Lung (tissue), 12 donors: Measurements from ENCODE around the gene FOXA3. TPM values are rescaled to one million over a fixed set of nuclear protein-coding genes. Genes with fewer than 3 reads are reported as not detected.
A peak's percentile ranks its signal among the peaks of the same experiment; 100 is the strongest.

Source experiments
- ATAC-seq: fragments of 200-7000 bp; cut with Tn5 transposase; one replicate; pipeline ENCODE4 v1.9.1; 2020; ENCODE audit warnings: moderate number of reproducible peaks; ENCODE audit not compliant: insufficient read depth, low FRiP score
- DNase-seq, 3 donors: peaks; one replicate each; pipeline ENCODE4 v3.0.0-alpha.2; 2013 to 2017
- H3K27ac ChIP-seq, 2 donors: one replicate each; pipeline ENCODE4 v1.5.1; 2013; ENCODE audit warnings: mild to moderate bottlenecking in 2 of 2, moderate library complexity in 2 of 2, control low read depth in 1 of 2, inconsistent platforms in 1 of 2, low read depth in 1 of 2, low read length in 1 of 2
- H3K27me3 ChIP-seq, 3 donors: one replicate each; pipeline ENCODE4 v1.5.1; 2013; ENCODE audit warnings: low read length in 2 of 3; ENCODE audit not compliant: control insufficient read depth in 3 of 3, insufficient read depth in 3 of 3
- H3K36me3 ChIP-seq, 4 donors: one replicate each; pipeline ENCODE4 v1.5.1; 2013; ENCODE audit warnings: low read length in 4 of 4, mild to moderate bottlenecking in 1 of 4, moderate library complexity in 1 of 4; ENCODE audit not compliant: control insufficient read depth in 4 of 4, insufficient read depth in 4 of 4
- H3K4me1 ChIP-seq, 5 donors: one replicate each; pipeline ENCODE4 v1.5.1; 2013; ENCODE audit warnings: low read length in 5 of 5, mild to moderate bottlenecking in 2 of 5, moderate library complexity in 1 of 5; ENCODE audit not compliant: control insufficient read depth in 5 of 5, insufficient read depth in 5 of 5
- H3K4me3 ChIP-seq: one replicate; pipeline ENCODE4 v1.5.1; 2013; ENCODE audit warnings: mild to moderate bottlenecking, control low read depth, moderate library complexity
- H3K9ac ChIP-seq, 2 donors: one replicate each; pipeline ENCODE4 v1.5.1; 2013; ENCODE audit warnings: low read length in 2 of 2, control low read depth in 1 of 2; ENCODE audit not compliant: insufficient read depth in 1 of 2
- H3K9me3 ChIP-seq, 4 donors: one replicate each; pipeline ENCODE4 v1.5.1; 2013; ENCODE audit warnings: low read length in 3 of 4, mild to moderate bottlenecking in 1 of 4, moderate library complexity in 1 of 4; ENCODE audit not compliant: control insufficient read depth in 4 of 4, insufficient read depth in 3 of 4
- WGBS, 2 donors: extraction: QIAGEN DNeasy Blood & Tissue Kit; methylation state at CpG; one replicate each; pipeline ENCODE4 v1.1.7; 2013; 5-methylcytosine and 5-hydroxymethylcytosine counted together
- polyA plus RNA-seq, 2 donors: library from polyadenylated mRNA; stranded (reverse); fragments of 200-250 nt; gene quantifications; one replicate each; pipeline ENCODE4 v1.2.1, GENCODE V29; 2013
- total RNA-seq, 2 donors: library from RNA; depleted of rRNA in 1 of 2; stranded (reverse); fragments of >200 nt in 1 of 2; gene quantifications; one replicate each; pipeline ENCODE4 v1.2.1, GENCODE V29; 2014 to 2021
- TF ChIP-seq, protein P1 (sequence below): IDR thresholded peaks from 2 replicates; pipeline ENCODE4 v1.5.1; 2012; ENCODE audit warnings: mild to moderate bottlenecking; ENCODE audit errors: control extremely low read depth, extremely low read depth
- donor health status: control.
- donor health status: control.
- donor health status: Bipolar disorder and iron deficiency.
- donor health status: healthy.
- donor health status: DM: yes; HTN: yes; CAD: no.

The FOXA3 gene
- total and polyA plus RNA-seq, 4 donors, result 0.43 to 0.68 (median 0.51) TPM

- no peak for DNase-seq
Measured at GRCh38 chr19:45884682-45885555, 20.8 kb downstream of the FOXA3 start.

DNA sequence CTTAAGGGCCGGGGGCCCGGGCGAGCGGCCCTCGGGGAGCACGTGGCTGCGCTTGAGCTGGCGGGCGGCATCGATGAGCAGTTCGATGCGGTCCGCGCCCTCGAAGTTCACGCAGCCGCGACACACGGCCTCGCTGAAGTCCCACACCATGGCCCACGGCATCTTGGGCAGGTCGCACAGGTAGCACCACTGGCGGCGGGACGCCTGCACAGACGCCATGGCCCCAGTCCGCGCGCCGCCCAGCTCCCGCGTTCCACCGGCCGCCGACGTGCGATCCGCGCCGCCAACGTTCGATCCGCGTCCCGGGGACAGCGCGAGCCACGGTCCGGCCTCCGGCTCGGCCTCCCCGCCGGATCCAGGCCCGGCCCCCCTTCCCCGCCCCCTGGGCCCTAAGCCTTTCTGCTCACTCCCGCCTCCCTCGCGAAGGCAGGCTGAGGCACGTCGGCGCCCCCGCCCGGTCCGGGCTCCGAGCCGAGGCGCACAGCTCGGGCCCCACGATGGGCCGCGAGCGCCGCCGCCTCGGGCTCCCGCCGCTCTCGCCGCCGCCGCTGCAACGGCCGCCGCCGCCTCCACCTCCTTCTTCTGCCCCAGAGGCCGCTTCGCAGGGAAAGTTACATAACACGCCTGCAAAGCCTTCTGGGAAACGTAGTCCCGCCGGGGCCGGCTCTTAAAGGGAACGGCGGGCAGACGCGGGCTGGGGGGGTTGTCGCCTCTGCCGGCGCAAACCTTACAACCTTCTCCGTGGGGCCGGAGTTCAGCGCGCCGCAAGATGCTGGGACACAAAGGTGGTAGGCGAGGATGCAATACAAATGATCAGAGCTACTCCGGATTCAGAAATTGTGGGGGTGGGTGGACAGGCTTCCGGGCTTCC is 21.7 kb downstream of the FOXA3 start, which contains the start of gene IRF2BP1:
Gene IRF2BP1 (minus strand): TSS at position 586 of the 871 bp plus-strand sequence. CDS start 367 bp downstream, at position 219.
- TF ChIP-seq, protein P1, sequence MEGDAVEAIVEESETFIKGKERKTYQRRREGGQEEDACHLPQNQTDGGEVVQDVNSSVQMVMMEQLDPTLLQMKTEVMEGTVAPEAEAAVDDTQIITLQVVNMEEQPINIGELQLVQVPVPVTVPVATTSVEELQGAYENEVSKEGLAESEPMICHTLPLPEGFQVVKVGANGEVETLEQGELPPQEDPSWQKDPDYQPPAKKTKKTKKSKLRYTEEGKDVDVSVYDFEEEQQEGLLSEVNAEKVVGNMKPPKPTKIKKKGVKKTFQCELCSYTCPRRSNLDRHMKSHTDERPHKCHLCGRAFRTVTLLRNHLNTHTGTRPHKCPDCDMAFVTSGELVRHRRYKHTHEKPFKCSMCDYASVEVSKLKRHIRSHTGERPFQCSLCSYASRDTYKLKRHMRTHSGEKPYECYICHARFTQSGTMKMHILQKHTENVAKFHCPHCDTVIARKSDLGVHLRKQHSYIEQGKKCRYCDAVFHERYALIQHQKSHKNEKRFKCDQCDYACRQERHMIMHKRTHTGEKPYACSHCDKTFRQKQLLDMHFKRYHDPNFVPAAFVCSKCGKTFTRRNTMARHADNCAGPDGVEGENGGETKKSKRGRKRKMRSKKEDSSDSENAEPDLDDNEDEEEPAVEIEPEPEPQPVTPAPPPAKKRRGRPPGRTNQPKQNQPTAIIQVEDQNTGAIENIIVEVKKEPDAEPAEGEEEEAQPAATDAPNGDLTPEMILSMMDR, result peak; percentile 10
- peak; percentile 79 for ATAC-seq

More at GRCh38 chr19:45884682-45885555, 20.8 kb downstream of the FOXA3 start:
- Histone ChIP-seq H3K4me3 (peak overlapping the region; percentile 84), H3K9me3 (no peaks in the 10 kb centered on the region), H3K9ac (no peak overlapping the region), H3K36me3 (peaks cover 0 to 10% (median 1%) of the 10 kb centered on the region in 4 donors), H3K27ac (peak overlapping the region; percentile 78 to 81), H3K4me1 (peaks cover 2 to 32% (median 12%) of the 10 kb centered on the region in 5 donors), H3K27me3 (no peaks in the 10 kb centered on the region)
- TF ChIP-seq, protein P1, result no peak
- no peak for ATAC-seq
- WGBS, 2 donors, result 63 to 72% methylated on average over 68 to 72 of the region's 72 CpGs

GRCh38 chr19:45886427-45887199 is 22.5 kb downstream of the FOXA3 start:
- peaks cover 0 to 21% (median 1%) of the 10 kb centered on the region in 4 donors for H3K36me3 ChIP-seq
- peak; percentile 95 to 97 (median 96) for DNase-seq
- TF ChIP-seq, protein P1, result peak; percentile 7
- peak; percentile 82 for ATAC-seq
- H3K9ac ChIP-seq, result peak overlapping the region; percentile 96 to 99
- H3K27me3 ChIP-seq, result no peaks in the 10 kb centered on the region
- H3K27ac ChIP-seq, result peak overlapping the region; percentile 78 to 81
- H3K4me3 ChIP-seq, result peak overlapping the region; percentile 22
- peaks cover 2 to 32% (median 8%) of the 10 kb centered on the region in 5 donors for H3K4me1 ChIP-seq
- no peaks in the 10 kb centered on the region for H3K9me3 ChIP-seq
- WGBS, 2 donors, result 2% methylated on average over 31 to 32 of the region's 32 CpGs

More for the DNA sequence above, 21.7 kb downstream of the FOXA3 start, which contains the start of gene IRF2BP1:
- H3K27ac ChIP-seq, result peak within 1 kb of the TSS; percentile 78 to 81
- H3K9ac ChIP-seq, result peak within 1 kb of the TSS; percentile 96 to 99
- no peaks in the 10 kb centered on the region for H3K27me3 ChIP-seq
- H3K36me3 ChIP-seq, result peaks cover 0 to 16% (median 1%) of the 10 kb centered on the region in 4 donors
- DNase-seq, result peak; percentile 94 to 96 (median 95)
- H3K4me1 ChIP-seq, result peaks cover 2 to 32% (median 12%) of the 10 kb centered on the region in 5 donors
- no peaks in the 10 kb centered on the region for H3K9me3 ChIP-seq
- WGBS, 2 donors, result 1% methylated on average over 96 to 107 of the region's 107 CpGs
- H3K4me3 ChIP-seq, result peak within 1 kb of the TSS; percentile 84
